H1 (cell line): ENCODE results near the gene ARFGAP3. TPM values are rescaled to one million over a fixed set of nuclear protein-coding genes. Genes with fewer than 3 reads are reported as not detected.

Experiments used
- BRCA1 ChIP-seq: IDR thresholded peaks from 2 replicates; pipeline ENCODE4 v1.6.1; 2012; ENCODE audit warnings: low read depth, low read length, improper control_type of control experiment
- CHD2 ChIP-seq: IDR thresholded peaks from 2 replicates; pipeline ENCODE4 v1.6.1; 2012; ENCODE audit warnings: low read length, improper control_type of control experiment
- CREB1 ChIP-seq: IDR thresholded peaks from 2 replicates; pipeline ENCODE4 v1.6.1; 2012; ENCODE audit warnings: inconsistent platforms
- EP300 ChIP-seq, 2 experiments: IDR thresholded peaks; 1 replicate in 1 of 2; 2 replicates in 1 of 2; pipeline ENCODE4 v1.6.1; 2011 to 2012; ENCODE audit warnings: low read depth in 2 of 2, low read length in 2 of 2, mild to moderate bottlenecking in 2 of 2, borderline replicate concordance in 1 of 2, inconsistent platforms in 1 of 2, moderate library complexity in 1 of 2
- FOSL1 ChIP-seq: IDR thresholded peaks from 2 replicates; pipeline ENCODE4 v1.6.1; 2011; ENCODE audit warnings: mild to moderate bottlenecking, low read depth, low read length, moderate library complexity; ENCODE audit not compliant: insufficient read depth
- KDM4A ChIP-seq: IDR thresholded peaks from one replicate; pipeline ENCODE4 v1.7.1; 2012; ENCODE audit warnings: low read depth, mild to moderate bottlenecking, moderate library complexity, low read length, inconsistent platforms; ENCODE audit not compliant: severe bottlenecking
- KDM5A ChIP-seq: fragments of 200-600 bp; IDR thresholded peaks from 2 replicates; pipeline ENCODE4 v1.7.1; 2012; ENCODE audit warnings: mild to moderate bottlenecking, low read length, inconsistent platforms, mixed read lengths
- MAX ChIP-seq: IDR thresholded peaks from 2 replicates; pipeline ENCODE4 v1.6.1; 2012; ENCODE audit warnings: inconsistent platforms
- RAD21 ChIP-seq, 2 experiments: IDR thresholded peaks in 1 of 2; conservative IDR thresholded peaks in 1 of 2; 2 replicates each; pipeline ENCODE4 v1.6.1; 2011; ENCODE audit warnings: low read depth in 2 of 2, low read length in 2 of 2, improper control_type of control experiment in 1 of 2, inconsistent platforms in 1 of 2, mild to moderate bottlenecking in 1 of 2, moderate library complexity in 1 of 2
- SIN3A ChIP-seq, 2 experiments: IDR thresholded peaks in 1 of 2; conservative IDR thresholded peaks in 1 of 2; 2 replicates each; pipeline ENCODE4 v1.6.1; 2011 to 2012; ENCODE audit warnings: low read length in 2 of 2, improper control_type of control experiment in 1 of 2, low read depth in 1 of 2, mild to moderate bottlenecking in 1 of 2
- SP1 ChIP-seq: IDR thresholded peaks from 2 replicates; pipeline ENCODE4 v1.6.1; 2011; ENCODE audit warnings: low read depth, low read length
- SP2 ChIP-seq: IDR thresholded peaks from 2 replicates; pipeline ENCODE4 v1.6.1; 2012; ENCODE audit warnings: mild to moderate bottlenecking, low read length, inconsistent platforms
- SRF ChIP-seq: IDR thresholded peaks from 2 replicates; pipeline ENCODE4 v1.6.1; 2011; ENCODE audit warnings: mild to moderate bottlenecking, low read depth, low read length, moderate library complexity
- SUZ12 ChIP-seq: fragments of 200-600 bp; sonication (generic); IDR thresholded peaks from 2 replicates; pipeline ENCODE4 v1.6.1; 2012; ENCODE audit warnings: mild to moderate bottlenecking, inconsistent platforms, low read length, moderate library complexity, mixed read lengths
- polyA plus RNA-seq, 7 experiments: library from polyadenylated mRNA; depleted of rRNA in 3 of 7; stranded (reverse) in 5 of 7; unstranded in 2 of 7; fragments of >200 nt in 5 of 7; fragments of 200-250 nt in 2 of 7; gene quantifications; 1 replicate in 5 of 7; 2 replicates in 1 of 7; 4 replicates in 1 of 7; pipeline versions ENCODE4 v1.2.1 to v1.2.3, GENCODE V29; 2011 to 2013; ENCODE audit warnings: missing spikeins in 2 of 7, mixed read lengths in 2 of 7
- total RNA-seq: library from RNA; stranded (reverse); fragmentation: NEBNext Ultra II Directional; extraction: Animal tissue kit (Norgen Biotek cat#: 25700); gene quantifications from 2 replicates; pipeline ENCODE4 v1.2.1, GENCODE V29; 2021

ARFGAP3 gene
- total and polyA plus RNA-seq, 2 of the 8 experiments (the other 6 are each of a cell fraction or from before 2014, with no cell fraction given) = 9.7 to 16.0 TPM

GRCh38 chr22:42904050-42904449, 47.0 kb upstream of the ARFGAP3 start (continued):
- TF ChIP-seq RAD21 (IDR thresholded peaks at IDR 0.05 in 1 of 2, conservative IDR thresholded peaks at IDR 0.05 in 1 of 2; ENCODE audit: low read depth in 2 of 2, low read length in 2 of 2) (peak in 1 of 2 experiments; percentile 9; a peak in 1 of 4 replicates), CHD2 (no peak), SP1 (no peak), KDM5A (no peak), CREB1 (no peak), MAX (no peak), SRF (no peak), SUZ12 (no peak), SIN3A (conservative IDR thresholded peaks at IDR 0.05 in 1 of 2, IDR thresholded peaks at IDR 0.05 in 1 of 2; ENCODE audit: low read depth in 1 of 2, low read length in 2 of 2) (no peak), FOSL1 (no peak), BRCA1 (no peak), KDM4A (no peak), EP300 (IDR thresholded peaks at IDR 0.05; ENCODE audit: borderline replicate concordance in 1 of 2, low read depth in 2 of 2, low read length in 2 of 2) (no peak), SP2 (no peak)
